C4-2B (cell line): ENCODE measurements around the gene WDR76.

Source experiments
- CTCF ChIP-seq: fragments of 450-650 bp; conservative IDR thresholded peaks from 2 replicates; pipeline ENCODE4 v1.5.1; 2017; ENCODE audit warnings: mild to moderate bottlenecking
- ZFX ChIP-seq: fragments of 450-650 bp; IDR thresholded peaks from 2 replicates; pipeline ENCODE4 v1.6.1; 2017

GRCh38 chr15:43793647-43794046, 33.2 kb upstream of the WDR76 start:
- no peak for TF ChIP-seq CTCF
- no peak for TF ChIP-seq ZFX
